Renal cortical epithelial cell (primary cell): ENCODE data around the gene CERS4. TPM values are rescaled to one million over a fixed set of nuclear protein-coding genes. Genes with fewer than 3 reads are reported as not detected.
"Not testable (repeated sequence)": the region's sequence is repeated elsewhere in the genome, so short reads cannot be mapped to it uniquely, and the experiment has no call there.

Experiments
- DNase-seq: peaks from one replicate; pipeline ENCODE4 v3.0.0-alpha.2; 2011; ENCODE audit warnings: low read depth
- total RNA-seq: library from RNA; depleted of rRNA; stranded (reverse); fragments of >200 nt; gene quantifications from 2 replicates; pipeline ENCODE4 v1.2.3, GENCODE V29; 2014

CERS4 gene
- total RNA-seq, 1 donor from 2014 or later, result 18.2 TPM

GRCh38 chr19:8209462-8210378 is 550 bp downstream of the CERS4 start:
- no peak for DNase-seq

- DNase-seq, result no peak
Observed at GRCh38 chr19:8210421-8211101, 1.4 kb downstream of the CERS4 start.

GRCh38 chr19:8212212-8212611 is 3.0 kb downstream of the CERS4 start:
- no peak for DNase-seq

GRCh38 chr19:8212916-8213315 is 3.7 kb downstream of the CERS4 start:
- no peak for DNase-seq

GRCh38 chr19:8213827-8214672 is 4.9 kb downstream of the CERS4 start:
- no peak for DNase-seq

GRCh38 chr19:8214802-8215201 is 5.6 kb downstream of the CERS4 start:
- no peak for DNase-seq

GRCh38 chr19:8215783-8216182 is 6.6 kb downstream of the CERS4 start:
- no peak for DNase-seq

GRCh38 chr19:8216357-8216756 is 7.2 kb downstream of the CERS4 start:
- no peak for DNase-seq

- not testable (repeated sequence) for DNase-seq
Observed at GRCh38 chr19:8218127-8218526, 9.0 kb downstream of the CERS4 start.

- DNase-seq, result no peak
Observed at GRCh38 chr19:8220481-8220880, 11.3 kb downstream of the CERS4 start.

- DNase-seq, result no peak
Observed at GRCh38 chr19:8221161-8221560, 12.0 kb downstream of the CERS4 start.

- not testable (repeated sequence) for DNase-seq
Observed at GRCh38 chr19:8223442-8223841, 14.3 kb downstream of the CERS4 start.

- peak; percentile 29 for DNase-seq
Observed at GRCh38 chr19:8224394-8225145, 15.4 kb downstream of the CERS4 start.

- no peak for DNase-seq
Observed at GRCh38 chr19:8231073-8231604, 22.0 kb downstream of the CERS4 start.

- DNase-seq, result peak; percentile 29
Observed at GRCh38 chr19:8233370-8233769, 24.2 kb downstream of the CERS4 start.

GRCh38 chr19:8237026-8237425 is 27.9 kb downstream of the CERS4 start:
- DNase-seq, result no peak

GRCh38 chr19:8238251-8238650 is 29.1 kb downstream of the CERS4 start:
- DNase-seq, result no peak

- DNase-seq, result no peak
Observed at GRCh38 chr19:8239528-8240273, 30.5 kb downstream of the CERS4 start.

- peak; percentile 83 for DNase-seq
Observed at GRCh38 chr19:8240274-8241229, 31.4 kb downstream of the CERS4 start.
